SK-N-SH treated with all-trans-retinoic acid at 6 μM for 48 hours (cell line): ENCODE measurements around the gene ADARB2.

Experiments used
- ATAC-seq: fragments of 200-7000 bp; cut with Tn5 transposase; 3 replicates; pipeline ENCODE4 v1.9.1; 2020; ENCODE audit warnings: mild to moderate bottlenecking, moderate library complexity
- ARNTL ChIP-seq: fragments of 450-650 bp; formaldehyde crosslinking; IDR thresholded peaks from 2 replicates; pipeline ENCODE4 v1.5.0; 2020; ENCODE audit warnings: low read depth, mild to moderate bottlenecking, moderate library complexity, borderline replicate concordance
- BACH2 ChIP-seq: fragments of 250-450 bp; sonication (Bioruptor Pico); IDR thresholded peaks from 2 replicates; pipeline ENCODE4 v1.9.0; 2021; ENCODE audit warnings: mild to moderate bottlenecking, borderline replicate concordance
- CREB5 ChIP-seq: fragments of 250-450 bp; sonication (Bioruptor Pico); IDR thresholded peaks from 2 replicates; pipeline ENCODE4 v1.5.1; 2020; ENCODE audit warnings: low read depth, mild to moderate bottlenecking, moderate library complexity
- CSDC2 ChIP-seq: fragments of 250-450 bp; sonication (Bioruptor Pico); IDR thresholded peaks from 2 replicates; pipeline ENCODE4 v1.5.0; 2020; ENCODE audit warnings: mild to moderate bottlenecking, moderate library complexity
- ESRRG ChIP-seq: fragments of 250-450 bp; sonication (Bioruptor Pico); IDR thresholded peaks from 2 replicates; pipeline ENCODE4 v1.6.1; 2021; ENCODE audit warnings: mild to moderate bottlenecking
- ISL1 ChIP-seq: fragments of 250-450 bp; sonication (Bioruptor Pico); IDR thresholded peaks from 2 replicates; pipeline ENCODE4 v2.1.2; 2022; ENCODE audit warnings: mild to moderate bottlenecking, moderate library complexity
- OSR1 ChIP-seq: fragments of 250-450 bp; sonication (Bioruptor Pico); IDR thresholded peaks from 2 replicates; pipeline ENCODE4 v1.8.0; 2022; ENCODE audit warnings: moderate library complexity, mild to moderate bottlenecking, inconsistent platforms
- PATZ1 ChIP-seq: fragments of 250-450 bp; sonication (Bioruptor Pico); IDR thresholded peaks from 2 replicates; pipeline ENCODE4 v1.8.0; 2020; ENCODE audit warnings: mild to moderate bottlenecking, moderate library complexity, borderline replicate concordance
- PPARA ChIP-seq: fragments of 250-450 bp; sonication (Bioruptor Pico); IDR thresholded peaks from 2 replicates; pipeline ENCODE4 v1.5.0; 2020; ENCODE audit warnings: mild to moderate bottlenecking, borderline replicate concordance
- SNAI2 ChIP-seq: fragments of 250-450 bp; sonication (Bioruptor Pico); IDR thresholded peaks from 2 replicates; pipeline ENCODE4 v1.5.0; 2020; ENCODE audit warnings: mild to moderate bottlenecking, moderate library complexity
- TCF4 ChIP-seq: fragments of 250-450 bp; sonication (Bioruptor Pico); IDR thresholded peaks from 2 replicates; pipeline ENCODE4 v1.8.0; 2021; ENCODE audit warnings: mild to moderate bottlenecking, moderate library complexity, borderline replicate concordance
- TOX ChIP-seq: fragments of 250-450 bp; sonication (Bioruptor Pico); IDR thresholded peaks from 2 replicates; pipeline ENCODE4 v1.8.0; 2021; ENCODE audit warnings: mild to moderate bottlenecking, moderate library complexity, borderline replicate concordance
- TSHZ2 ChIP-seq: fragments of 250-450 bp; sonication (Bioruptor Pico); IDR thresholded peaks from 2 replicates; pipeline ENCODE4 v1.5.0; 2020; ENCODE audit warnings: mild to moderate bottlenecking, moderate library complexity
- ZC3H10 ChIP-seq: fragments of 250-450 bp; sonication (Bioruptor Pico); IDR thresholded peaks from 2 replicates; pipeline ENCODE4 v1.5.1; 2021; ENCODE audit warnings: mild to moderate bottlenecking, moderate library complexity
- ZFP3 ChIP-seq: fragments of 250-450 bp; sonication (Bioruptor Pico); IDR thresholded peaks from 2 replicates; pipeline ENCODE4 v1.5.0; 2020; ENCODE audit warnings: mild to moderate bottlenecking, moderate library complexity
- ZFP30 ChIP-seq: fragments of 450-650 bp; formaldehyde crosslinking; IDR thresholded peaks from 2 replicates; pipeline ENCODE4 v1.5.0; 2022; ENCODE audit warnings: mild to moderate bottlenecking, moderate library complexity
- ZNF565 ChIP-seq: fragments of 450-650 bp; formaldehyde crosslinking; conservative IDR thresholded peaks from 2 replicates; pipeline ENCODE4 v1.5.0; 2020; ENCODE audit warnings: low read depth, mild to moderate bottlenecking, moderate library complexity
- ZNF70 ChIP-seq: fragments of 450-650 bp; formaldehyde crosslinking; IDR thresholded peaks from 2 replicates; pipeline ENCODE4 v1.5.0; 2020; ENCODE audit warnings: mild to moderate bottlenecking, moderate library complexity
- ZNF8 ChIP-seq: fragments of 450-650 bp; formaldehyde crosslinking; IDR thresholded peaks from 2 replicates; pipeline ENCODE4 v1.5.0; 2020; ENCODE audit warnings: mild to moderate bottlenecking, moderate library complexity
- TF ChIP-seq, protein P1 (sequence below): fragments of 250-450 bp; sonication (Bioruptor Pico); IDR thresholded peaks from 2 replicates; pipeline ENCODE4 v1.8.0; 2021; ENCODE audit warnings: low read depth, mild to moderate bottlenecking, moderate library complexity, borderline replicate concordance
- TF ChIP-seq, protein P2 (sequence below): fragments of 250-450 bp; sonication (Bioruptor Pico); IDR thresholded peaks from 2 replicates; pipeline ENCODE4 v1.5.1; 2021; ENCODE audit warnings: mild to moderate bottlenecking, moderate library complexity

ADARB2 gene

DNA sequence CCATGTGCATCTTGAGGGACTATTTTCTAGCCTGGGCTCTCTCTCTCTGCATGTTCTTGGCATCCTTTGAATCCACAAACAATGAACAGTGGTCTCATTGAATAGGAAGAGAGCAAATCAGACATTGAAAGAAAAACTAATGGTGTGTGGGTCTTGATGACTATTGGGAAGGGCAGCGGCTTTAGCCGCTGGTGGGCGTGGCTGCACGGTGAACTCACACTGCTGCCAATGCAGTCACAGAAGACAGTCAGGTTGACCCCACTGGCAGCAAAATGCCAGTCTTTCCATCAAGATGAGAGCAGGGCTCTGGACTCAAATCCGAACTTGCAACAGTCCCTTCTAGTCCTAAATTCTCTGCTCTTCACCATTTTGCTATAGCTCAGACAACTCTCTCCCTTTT is 91.0 kb downstream of the ADARB2 start (continued):
- TF ChIP-seq, protein P1, sequence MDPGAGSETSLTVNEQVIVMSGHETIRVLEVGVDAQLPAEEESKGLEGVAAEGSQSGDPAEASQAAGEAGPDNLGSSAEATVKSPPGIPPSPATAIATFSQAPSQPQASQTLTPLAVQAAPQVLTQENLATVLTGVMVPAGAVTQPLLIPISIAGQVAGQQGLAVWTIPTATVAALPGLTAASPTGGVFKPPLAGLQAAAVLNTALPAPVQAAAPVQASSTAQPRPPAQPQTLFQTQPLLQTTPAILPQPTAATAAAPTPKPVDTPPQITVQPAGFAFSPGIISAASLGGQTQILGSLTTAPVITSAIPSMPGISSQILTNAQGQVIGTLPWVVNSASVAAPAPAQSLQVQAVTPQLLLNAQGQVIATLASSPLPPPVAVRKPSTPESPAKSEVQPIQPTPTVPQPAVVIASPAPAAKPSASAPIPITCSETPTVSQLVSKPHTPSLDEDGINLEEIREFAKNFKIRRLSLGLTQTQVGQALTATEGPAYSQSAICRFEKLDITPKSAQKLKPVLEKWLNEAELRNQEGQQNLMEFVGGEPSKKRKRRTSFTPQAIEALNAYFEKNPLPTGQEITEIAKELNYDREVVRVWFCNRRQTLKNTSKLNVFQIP (CRISPR knock-in tag) = no peak
- no peak for TF ChIP-seq ISL1 (CRISPR knock-in tag)
- TF ChIP-seq CSDC2 (CRISPR knock-in tag) = no peak
- TF ChIP-seq, protein P2, sequence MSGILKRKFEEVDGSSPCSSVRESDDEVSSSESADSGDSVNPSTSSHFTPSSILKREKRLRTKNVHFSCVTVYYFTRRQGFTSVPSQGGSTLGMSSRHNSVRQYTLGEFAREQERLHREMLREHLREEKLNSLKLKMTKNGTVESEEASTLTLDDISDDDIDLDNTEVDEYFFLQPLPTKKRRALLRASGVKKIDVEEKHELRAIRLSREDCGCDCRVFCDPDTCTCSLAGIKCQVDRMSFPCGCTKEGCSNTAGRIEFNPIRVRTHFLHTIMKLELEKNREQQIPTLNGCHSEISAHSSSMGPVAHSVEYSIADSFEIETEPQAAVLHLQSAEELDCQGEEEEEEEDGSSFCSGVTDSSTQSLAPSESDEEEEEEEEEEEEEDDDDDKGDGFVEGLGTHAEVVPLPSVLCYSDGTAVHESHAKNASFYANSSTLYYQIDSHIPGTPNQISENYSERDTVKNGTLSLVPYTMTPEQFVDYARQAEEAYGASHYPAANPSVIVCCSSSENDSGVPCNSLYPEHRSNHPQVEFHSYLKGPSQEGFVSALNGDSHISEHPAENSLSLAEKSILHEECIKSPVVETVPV (CRISPR knock-in tag) = no peak

DNA sequence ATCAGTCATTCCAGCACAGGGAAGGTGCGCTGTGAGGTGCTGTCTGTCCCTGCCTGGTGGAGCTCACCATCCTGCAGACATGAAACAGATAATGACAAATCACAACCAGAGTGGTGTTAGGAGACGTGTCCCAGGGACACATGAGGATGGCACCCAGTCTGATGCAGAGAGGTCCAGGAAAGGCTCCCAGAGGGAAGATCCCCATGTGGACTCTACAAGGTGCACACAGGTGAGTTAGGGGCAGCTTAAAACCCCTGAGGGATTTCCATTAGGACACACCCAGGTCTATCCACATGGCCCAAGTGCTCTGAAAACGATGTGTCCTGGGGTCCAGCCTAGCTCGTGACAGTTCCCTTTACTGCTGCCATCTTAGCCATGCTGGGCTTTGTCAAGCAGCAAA is 91.4 kb downstream of the ADARB2 start:
- ATAC-seq = no peak
- TF ChIP-seq ZNF565 (CRISPR knock-in tag) (no peak), BACH2 (CRISPR knock-in tag) (no peak), ZNF8 (CRISPR knock-in tag) (no peak)
- TF ChIP-seq, all 23 proteins: peak for 0

- no peak for ATAC-seq
Measured at GRCh38 chr10:1644191-1644711, 93.1 kb downstream of the ADARB2 start.

More at GRCh38 chr10:1644191-1644711, 93.1 kb downstream of the ADARB2 start:
- TF ChIP-seq ZFP3 (CRISPR knock-in tag) (no peak), OSR1 (no peak), SNAI2 (CRISPR knock-in tag) (no peak), TCF4 (no peak), ZNF565 (CRISPR knock-in tag) (no peak), CREB5 (CRISPR knock-in tag) (no peak), BACH2 (CRISPR knock-in tag) (no peak), ZNF70 (CRISPR knock-in tag) (no peak), ESRRG (no peak), ARNTL (CRISPR knock-in tag) (no peak), ISL1 (CRISPR knock-in tag) (no peak), ZNF8 (CRISPR knock-in tag) (no peak), PPARA (CRISPR knock-in tag) (no peak), TOX (CRISPR knock-in tag) (no peak), PATZ1 (CRISPR knock-in tag) (no peak), ZFP30 (no peak), TSHZ2 (CRISPR knock-in tag) (no peak), ZC3H10 (no peak), CSDC2 (CRISPR knock-in tag) (no peak)
- TF ChIP-seq, protein P1 (CRISPR knock-in tag) = no peak
